GM21825 (cell line): Measurements from ENCODE around the gene NID2.

Experiments used
- ATAC-seq: cut with Tn5 transposase; IDR thresholded peaks from one replicate; pipeline ENCODE4 v1.9.1; 2021; ENCODE audit warnings: mild to moderate bottlenecking, moderate library complexity; ENCODE audit not compliant: unreplicated experiment

Gene NID2

GRCh38 chr14:52055167-52055566, 13.7 kb downstream of the NID2 start:
- no peak for ATAC-seq

DNA sequence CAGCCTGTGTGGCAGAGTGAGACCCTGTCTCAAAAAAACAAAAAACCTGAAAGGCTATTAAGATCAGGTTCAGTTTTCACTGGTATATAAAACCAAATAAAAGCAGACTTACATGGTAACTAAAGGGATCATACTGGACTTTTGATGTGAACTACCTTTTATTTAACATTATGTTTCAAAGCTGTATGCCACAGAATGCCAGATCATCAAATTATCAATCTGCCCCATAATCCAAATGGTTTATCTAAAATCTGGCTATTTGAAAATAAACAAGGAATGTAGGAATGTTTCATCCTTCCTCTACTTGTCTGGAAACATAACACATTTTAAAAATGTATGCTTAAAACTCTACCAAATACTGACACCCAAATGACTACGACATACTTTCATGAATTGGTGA, 14.2 kb downstream of the NID2 start:
- ATAC-seq = no peak

- ATAC-seq = no peak
These were observed 15.8 kb downstream of the NID2 start for GRCh38 chr14:52053044-52053443.

DNA sequence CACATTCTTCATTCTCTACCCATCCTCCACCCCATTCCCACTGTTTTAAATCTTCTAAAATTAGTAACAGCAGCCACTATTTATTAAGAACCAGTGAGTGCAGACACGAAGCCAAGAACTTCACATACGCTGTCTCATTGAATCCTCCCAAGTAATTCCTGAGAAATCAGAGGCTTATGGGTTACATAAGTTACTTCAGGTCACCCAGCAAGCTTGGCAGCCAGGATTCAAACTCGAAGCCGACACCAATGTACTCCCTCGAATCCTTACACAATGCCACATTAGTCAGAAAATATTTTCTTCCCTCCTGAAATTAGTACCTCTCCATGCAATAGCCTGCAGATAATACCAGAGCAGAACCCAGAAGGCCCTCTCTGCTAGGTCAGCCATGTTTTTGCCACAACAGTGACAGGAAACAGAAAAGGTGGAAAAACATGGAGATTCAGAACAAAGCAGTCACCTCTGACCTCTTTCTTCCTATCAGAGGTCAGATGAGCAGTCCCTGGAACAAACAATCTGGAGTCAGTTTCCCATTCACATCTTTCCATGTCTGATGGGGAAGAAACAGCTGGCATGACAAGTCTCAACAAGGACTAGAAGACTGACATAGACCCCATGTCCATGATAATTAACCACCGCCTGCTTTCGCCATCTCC, 16.4 kb downstream of the NID2 start:
- no peak for ATAC-seq

DNA sequence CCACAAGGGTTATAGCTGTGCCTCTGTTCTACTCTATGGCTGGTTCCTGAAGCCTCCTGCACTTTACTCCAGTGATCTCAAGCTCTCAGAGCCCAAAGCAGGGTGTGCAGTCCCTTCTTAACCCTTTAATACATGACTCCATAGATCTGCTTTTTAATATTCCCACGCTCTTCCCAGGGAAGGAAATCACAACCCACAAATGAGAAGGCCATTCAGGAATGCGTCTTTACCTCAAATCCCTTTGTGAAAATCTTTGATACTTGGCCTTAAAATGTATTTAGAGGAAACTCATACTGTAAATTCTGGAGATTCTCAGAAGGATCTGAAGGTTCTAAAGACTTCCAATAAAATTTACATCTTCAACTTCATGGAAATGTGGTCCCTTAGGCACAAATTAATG, 17.0 kb downstream of the NID2 start:
- ATAC-seq = no peak

DNA sequence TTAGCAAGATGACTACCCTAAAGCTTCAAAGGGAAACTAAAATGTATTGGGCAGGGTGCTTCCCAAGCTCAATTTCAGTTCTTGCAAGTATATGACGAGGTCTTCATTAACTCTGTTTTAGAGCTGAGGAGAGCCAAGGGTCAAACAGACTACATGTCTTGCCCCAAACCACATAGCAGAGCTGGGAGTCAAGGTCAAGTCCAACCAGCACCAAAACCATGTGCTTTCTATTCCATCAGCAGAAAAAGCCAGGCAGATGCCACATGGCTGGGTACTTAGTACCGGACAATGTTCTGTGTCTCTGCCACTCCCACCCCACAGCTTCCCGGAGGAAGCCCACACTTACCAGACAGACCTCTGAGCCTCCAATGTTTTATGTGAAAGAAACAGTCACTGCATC, 17.6 kb downstream of the NID2 start:
- ATAC-seq = no peak

GRCh38 chr14:52049721-52050588, 18.9 kb downstream of the NID2 start:
- no peak for ATAC-seq

GRCh38 chr14:52049271-52049670, 19.6 kb downstream of the NID2 start:
- no peak for ATAC-seq

DNA sequence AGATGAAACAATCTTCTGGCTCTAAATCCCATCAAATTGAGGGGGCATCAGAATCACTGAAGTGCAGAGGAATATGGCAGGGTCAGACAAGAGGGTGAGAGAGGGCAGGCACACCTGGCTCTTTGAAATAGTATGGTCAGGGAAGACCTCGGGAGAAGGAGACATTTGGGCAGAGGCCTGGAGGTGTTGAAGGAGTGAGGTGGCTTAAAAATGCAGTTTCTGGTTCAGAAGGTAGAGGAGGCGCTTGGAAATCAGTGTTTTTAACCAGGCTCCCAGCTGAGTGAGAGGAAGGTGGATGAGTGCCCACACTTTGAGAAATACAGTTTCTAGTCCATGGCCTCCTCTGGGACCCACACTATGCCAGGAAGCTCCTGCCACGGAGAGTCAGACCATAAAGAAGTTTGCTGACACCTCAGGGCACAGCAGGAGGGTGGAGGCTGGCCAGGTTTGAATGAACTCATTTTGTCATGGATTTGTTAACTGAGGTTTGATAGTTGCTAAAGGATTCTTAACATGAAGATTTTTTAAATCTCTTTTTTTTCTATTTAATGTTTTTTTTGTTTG, 20.1 kb downstream of the NID2 start:
- ATAC-seq = no peak

DNA sequence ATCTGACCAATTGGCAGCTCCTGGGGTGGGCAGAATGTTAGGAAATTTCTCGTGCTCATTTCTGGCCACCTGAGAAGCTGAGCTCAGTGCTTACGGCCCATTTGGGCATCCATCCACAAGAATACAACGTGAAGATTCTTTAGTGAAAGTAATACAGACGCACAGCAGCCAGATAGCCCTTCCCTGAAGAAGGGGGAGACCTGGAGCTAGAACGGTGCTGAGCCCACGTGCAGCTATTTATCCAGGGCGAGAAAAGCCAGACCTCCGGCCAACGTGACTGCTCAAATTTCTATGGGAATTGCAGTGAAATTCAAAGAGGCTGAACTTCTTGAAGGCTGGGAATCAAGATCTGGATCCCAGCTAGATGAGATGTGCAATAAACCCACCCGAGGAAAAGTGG, 20.7 kb downstream of the NID2 start:
- ATAC-seq = no peak

GRCh38 chr14:52046376-52046917, 22.4 kb downstream of the NID2 start:
- no peak for ATAC-seq

- no peak for ATAC-seq
These were observed 23.9 kb downstream of the NID2 start for GRCh38 chr14:52044791-52045522.

GRCh38 chr14:52043690-52044089, 25.2 kb downstream of the NID2 start:
- no peak for ATAC-seq

- no peak for ATAC-seq
These were observed 26.2 kb downstream of the NID2 start for GRCh38 chr14:52042371-52043289.

GRCh38 chr14:52040598-52040997, 28.3 kb downstream of the NID2 start:
- no peak for ATAC-seq

- ATAC-seq = no peak
These were observed 29.6 kb downstream of the NID2 start for GRCh38 chr14:52039124-52039815.

DNA sequence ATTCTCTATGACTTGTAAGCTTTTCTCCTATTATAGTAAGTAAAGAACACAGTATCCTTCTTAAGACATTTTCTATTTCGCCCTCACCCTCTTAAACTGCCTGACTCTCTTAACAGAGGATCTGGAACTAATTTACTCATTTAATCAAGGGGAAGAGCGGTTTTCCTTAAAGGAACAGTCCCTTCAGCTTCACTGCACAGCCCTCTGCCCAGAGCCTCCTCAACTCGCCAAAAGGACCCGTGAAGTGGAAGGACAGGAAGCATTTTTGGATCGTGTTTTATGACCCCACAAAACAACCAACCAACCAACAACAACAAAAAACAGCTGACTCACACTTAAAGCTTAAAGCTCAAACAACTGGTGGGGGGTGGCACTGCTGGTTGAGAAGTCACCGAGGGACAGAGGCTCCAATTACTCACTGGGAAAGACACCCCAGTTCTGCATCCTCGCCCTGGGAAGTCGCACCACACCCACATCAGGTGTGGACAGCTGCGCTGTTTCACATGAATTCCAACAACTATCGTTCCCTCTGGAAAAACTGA, 35.7 kb downstream of the NID2 start:
- ATAC-seq = no peak

- ATAC-seq = no peak
These were observed 36.6 kb downstream of the NID2 start for GRCh38 chr14:52032204-52032801.

GRCh38 chr14:52031781-52032180, 37.1 kb downstream of the NID2 start:
- ATAC-seq = no peak
